K562 (cell line): ENCODE data around the gene HOXC5.

Experiments
- CTCF ChIP-seq, 3 experiments: IDR thresholded peaks in 2 of 3; conservative IDR thresholded peaks in 1 of 3; 2 replicates each; pipeline ENCODE4 v1.5.1; 2011 to 2012; ENCODE audit warnings: low read length in 3 of 3, mild to moderate bottlenecking in 3 of 3, control low read depth in 2 of 3, improper control_type of control experiment in 1 of 3, inconsistent platforms in 1 of 3, low read depth in 1 of 3, mixed read lengths in 1 of 3, moderate library complexity in 1 of 3; ENCODE audit not compliant: insufficient read depth in 2 of 3
- GABPA ChIP-seq: fragments of 200-800 bp; sonication (Bioruptor generic); conservative IDR thresholded peaks from 2 replicates; pipeline ENCODE4 v1.6.1; 2016; ENCODE audit warnings: low read depth, missing genetic modification characterization, missing compliant biosample characterization
- HIVEP1 ChIP-seq: fragments of 250-450 bp; sonication (Bioruptor Pico); IDR thresholded peaks from 2 replicates; pipeline ENCODE4 v1.4.0; 2020; ENCODE audit warnings: mild to moderate bottlenecking
- KAT7 ChIP-seq: sonication (generic); formaldehyde crosslinking; IDR thresholded peaks from 2 replicates; pipeline ENCODE4 v1.8.0; 2022; ENCODE audit warnings: missing genetic modification reagents, mild to moderate bottlenecking, borderline replicate concordance
- KAT8 ChIP-seq: fragments of 450-650 bp; IDR thresholded peaks from 2 replicates; pipeline ENCODE4 v1.6.1; 2016; ENCODE audit warnings: low read depth, mild to moderate bottlenecking
- SIX5 ChIP-seq, 2 experiments: IDR thresholded peaks; 2 replicates each; pipeline ENCODE4 v1.6.1; 2011; ENCODE audit warnings: low read length in 2 of 2, borderline replicate concordance in 1 of 2, low read depth in 1 of 2, mild to moderate bottlenecking in 1 of 2, moderate library complexity in 1 of 2; ENCODE audit not compliant: insufficient read depth in 1 of 2
- TF ChIP-seq, protein P1 (sequence below): fragments of 200-800 bp; sonication (Bioruptor generic); IDR thresholded peaks from 2 replicates; pipeline ENCODE4 v1.6.1; 2016; ENCODE audit warnings: missing genetic modification characterization, missing compliant biosample characterization
- TF ChIP-seq, protein P2 (sequence below): sonication (generic); formaldehyde crosslinking; IDR thresholded peaks from 2 replicates; pipeline ENCODE4 v1.8.1; 2023; ENCODE audit warnings: mild to moderate bottlenecking, missing genetic modification reagents
- TF ChIP-seq, protein P3 (sequence below): fragments of 250-450 bp; sonication (Bioruptor Pico); IDR thresholded peaks from 2 replicates; pipeline ENCODE4 v1.5.0; 2021

GRCh38 chr12:54074308-54074707 is 41.5 kb downstream of the HOXC5 start:
- TF ChIP-seq KAT7 (CRISPR knock-in tag) (no peak), HIVEP1 (no peak), CTCF (IDR thresholded peaks at IDR 0.05 in 2 of 3, conservative IDR thresholded peaks at IDR 0.05 in 1 of 3; ENCODE audit: insufficient read depth in 2 of 3, low read depth in 1 of 3, low read length in 3 of 3) (no peak), KAT8 (no peak), SIX5 (IDR thresholded peaks at IDR 0.05; ENCODE audit: borderline replicate concordance in 1 of 2, insufficient read depth in 1 of 2, low read depth in 1 of 2, low read length in 2 of 2) (no peak), GABPA (tag) (no peak)
- TF ChIP-seq, protein P1, sequence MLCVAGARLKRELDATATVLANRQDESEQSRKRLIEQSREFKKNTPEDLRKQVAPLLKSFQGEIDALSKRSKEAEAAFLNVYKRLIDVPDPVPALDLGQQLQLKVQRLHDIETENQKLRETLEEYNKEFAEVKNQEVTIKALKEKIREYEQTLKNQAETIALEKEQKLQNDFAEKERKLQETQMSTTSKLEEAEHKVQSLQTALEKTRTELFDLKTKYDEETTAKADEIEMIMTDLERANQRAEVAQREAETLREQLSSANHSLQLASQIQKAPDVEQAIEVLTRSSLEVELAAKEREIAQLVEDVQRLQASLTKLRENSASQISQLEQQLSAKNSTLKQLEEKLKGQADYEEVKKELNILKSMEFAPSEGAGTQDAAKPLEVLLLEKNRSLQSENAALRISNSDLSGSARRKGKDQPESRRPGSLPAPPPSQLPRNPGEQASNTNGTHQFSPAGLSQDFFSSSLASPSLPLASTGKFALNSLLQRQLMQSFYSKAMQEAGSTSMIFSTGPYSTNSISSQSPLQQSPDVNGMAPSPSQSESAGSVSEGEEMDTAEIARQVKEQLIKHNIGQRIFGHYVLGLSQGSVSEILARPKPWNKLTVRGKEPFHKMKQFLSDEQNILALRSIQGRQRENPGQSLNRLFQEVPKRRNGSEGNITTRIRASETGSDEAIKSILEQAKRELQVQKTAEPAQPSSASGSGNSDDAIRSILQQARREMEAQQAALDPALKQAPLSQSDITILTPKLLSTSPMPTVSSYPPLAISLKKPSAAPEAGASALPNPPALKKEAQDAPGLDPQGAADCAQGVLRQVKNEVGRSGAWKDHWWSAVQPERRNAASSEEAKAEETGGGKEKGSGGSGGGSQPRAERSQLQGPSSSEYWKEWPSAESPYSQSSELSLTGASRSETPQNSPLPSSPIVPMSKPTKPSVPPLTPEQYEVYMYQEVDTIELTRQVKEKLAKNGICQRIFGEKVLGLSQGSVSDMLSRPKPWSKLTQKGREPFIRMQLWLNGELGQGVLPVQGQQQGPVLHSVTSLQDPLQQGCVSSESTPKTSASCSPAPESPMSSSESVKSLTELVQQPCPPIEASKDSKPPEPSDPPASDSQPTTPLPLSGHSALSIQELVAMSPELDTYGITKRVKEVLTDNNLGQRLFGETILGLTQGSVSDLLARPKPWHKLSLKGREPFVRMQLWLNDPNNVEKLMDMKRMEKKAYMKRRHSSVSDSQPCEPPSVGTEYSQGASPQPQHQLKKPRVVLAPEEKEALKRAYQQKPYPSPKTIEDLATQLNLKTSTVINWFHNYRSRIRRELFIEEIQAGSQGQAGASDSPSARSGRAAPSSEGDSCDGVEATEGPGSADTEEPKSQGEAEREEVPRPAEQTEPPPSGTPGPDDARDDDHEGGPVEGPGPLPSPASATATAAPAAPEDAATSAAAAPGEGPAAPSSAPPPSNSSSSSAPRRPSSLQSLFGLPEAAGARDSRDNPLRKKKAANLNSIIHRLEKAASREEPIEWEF (CRISPR knock-in tag), result no peak
- TF ChIP-seq, protein P2, sequence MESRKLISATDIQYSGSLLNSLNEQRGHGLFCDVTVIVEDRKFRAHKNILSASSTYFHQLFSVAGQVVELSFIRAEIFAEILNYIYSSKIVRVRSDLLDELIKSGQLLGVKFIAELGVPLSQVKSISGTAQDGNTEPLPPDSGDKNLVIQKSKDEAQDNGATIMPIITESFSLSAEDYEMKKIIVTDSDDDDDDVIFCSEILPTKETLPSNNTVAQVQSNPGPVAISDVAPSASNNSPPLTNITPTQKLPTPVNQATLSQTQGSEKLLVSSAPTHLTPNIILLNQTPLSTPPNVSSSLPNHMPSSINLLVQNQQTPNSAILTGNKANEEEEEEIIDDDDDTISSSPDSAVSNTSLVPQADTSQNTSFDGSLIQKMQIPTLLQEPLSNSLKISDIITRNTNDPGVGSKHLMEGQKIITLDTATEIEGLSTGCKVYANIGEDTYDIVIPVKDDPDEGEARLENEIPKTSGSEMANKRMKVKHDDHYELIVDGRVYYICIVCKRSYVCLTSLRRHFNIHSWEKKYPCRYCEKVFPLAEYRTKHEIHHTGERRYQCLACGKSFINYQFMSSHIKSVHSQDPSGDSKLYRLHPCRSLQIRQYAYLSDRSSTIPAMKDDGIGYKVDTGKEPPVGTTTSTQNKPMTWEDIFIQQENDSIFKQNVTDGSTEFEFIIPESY (CRISPR knock-in tag), result no peak
- TF ChIP-seq, protein P3, sequence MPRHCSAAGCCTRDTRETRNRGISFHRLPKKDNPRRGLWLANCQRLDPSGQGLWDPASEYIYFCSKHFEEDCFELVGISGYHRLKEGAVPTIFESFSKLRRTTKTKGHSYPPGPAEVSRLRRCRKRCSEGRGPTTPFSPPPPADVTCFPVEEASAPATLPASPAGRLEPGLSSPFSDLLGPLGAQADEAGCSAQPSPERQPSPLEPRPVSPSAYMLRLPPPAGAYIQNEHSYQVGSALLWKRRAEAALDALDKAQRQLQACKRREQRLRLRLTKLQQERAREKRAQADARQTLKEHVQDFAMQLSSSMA, result no peak
